T-helper 17 cell (primary cell): ENCODE data around the gene TFG. TPM values are rescaled to one million over a fixed set of nuclear protein-coding genes. Genes with fewer than 3 reads are reported as not detected.

Source experiments
- ATAC-seq: fragments of 150-1000 bp; cut with Tn5 transposase; 2 replicates; pipeline ENCODE4 v1.10.0; 2021; ENCODE audit warnings: mild to moderate bottlenecking, moderate library complexity
- DNase-seq, 3 donors: peaks; one replicate each; pipeline versions ENCODE4 v3.0.0 to v3.0.0-alpha.2; 2020 to 2021
- H3K9me3 ChIP-seq: one replicate; pipeline ENCODE4 v1.7.0; 2013; ENCODE audit warnings: low read length, mild to moderate bottlenecking; ENCODE audit not compliant: control insufficient read depth, poor library complexity, severe bottlenecking
- H3K27ac Mint-ChIP-seq: one replicate; pipeline ENCODE4 v1.8.0; 2022; ENCODE audit warnings: mild to moderate bottlenecking, moderate library complexity, mixed read lengths
- H3K27me3 Mint-ChIP-seq: one replicate; pipeline ENCODE4 v1.8.0; 2022; ENCODE audit warnings: mixed read lengths
- H3K36me3 Mint-ChIP-seq: one replicate; pipeline ENCODE4 v1.8.0; 2022; ENCODE audit warnings: low read depth, mixed read lengths
- H3K4me1 Mint-ChIP-seq: one replicate; pipeline ENCODE4 v1.8.0; 2022; ENCODE audit warnings: mild to moderate bottlenecking, mixed read lengths
- H3K4me3 Mint-ChIP-seq: one replicate; pipeline ENCODE4 v1.8.0; 2022; ENCODE audit warnings: mild to moderate bottlenecking, moderate library complexity, mixed read lengths
- total RNA-seq, 4 donors: library from RNA in 2 of 4; stranded (reverse) in 2 of 4; gene quantifications; one replicate each; pipeline ENCODE4 v1.2.3 and lab custom pipeline; 2022 to 2026

TFG gene
- total RNA-seq, 2 donors from 2014 or later = 59.2 to 60.4 TPM

DNA sequence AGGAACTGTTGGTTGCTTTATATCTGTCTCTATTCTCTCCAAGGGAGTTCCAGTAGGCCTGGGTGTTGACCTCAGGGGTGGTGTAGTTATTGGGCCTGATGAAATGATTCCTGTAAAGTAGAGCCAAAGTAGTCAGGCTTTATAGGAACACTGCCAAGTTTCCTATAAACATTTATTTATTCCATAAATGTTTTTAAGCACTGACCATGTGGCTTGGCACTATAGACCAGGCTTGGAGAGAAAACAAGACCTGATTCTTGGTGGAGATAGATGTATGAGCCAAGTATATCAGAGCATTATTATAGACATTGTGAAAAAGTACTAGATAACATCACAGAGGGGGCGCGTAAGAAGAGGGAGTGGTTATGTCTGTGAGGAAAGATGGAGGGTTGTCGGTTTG, 65.9 kb downstream of the TFG start:
- DNase-seq = no peak
- Mint-ChIP-seq H3K27ac (no peak overlapping the region), H3K27me3 (no peaks in the 10 kb centered on the region), H3K36me3 (no peaks in the 10 kb centered on the region), H3K4me3 (no peak overlapping the region), H3K4me1 (no peaks in the 10 kb centered on the region)
- H3K9me3 ChIP-seq = no peaks in the 10 kb centered on the region
- ATAC-seq = no peak

DNA sequence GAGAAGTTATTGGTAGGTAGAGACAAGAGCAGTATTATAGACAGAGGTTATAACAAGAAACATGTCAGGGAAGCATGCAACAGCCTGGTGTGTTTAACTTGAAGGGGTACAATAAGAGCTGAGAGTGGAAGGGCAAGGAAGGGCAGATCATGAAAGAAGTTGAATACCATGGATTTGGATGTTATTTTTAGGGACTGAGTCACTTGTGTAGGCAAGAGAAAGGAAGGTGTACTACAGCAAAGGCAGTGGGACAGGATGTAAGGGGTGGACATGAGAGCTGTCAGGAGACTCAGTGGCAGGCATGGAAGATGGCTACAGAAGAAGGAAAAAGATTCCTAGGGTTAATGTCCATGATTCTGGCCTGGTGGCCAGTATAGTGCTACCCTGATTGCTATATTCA, 66.4 kb downstream of the TFG start:
- no peaks in the 10 kb centered on the region for H3K27me3 Mint-ChIP-seq
- no peak for ATAC-seq
- no peak for DNase-seq
- no peak overlapping the region for H3K27ac Mint-ChIP-seq
- no peaks in the 10 kb centered on the region for H3K36me3 Mint-ChIP-seq
- no peaks in the 10 kb centered on the region for H3K9me3 ChIP-seq
- H3K4me1 Mint-ChIP-seq = no peaks in the 10 kb centered on the region
- no peak overlapping the region for H3K4me3 Mint-ChIP-seq

DNA sequence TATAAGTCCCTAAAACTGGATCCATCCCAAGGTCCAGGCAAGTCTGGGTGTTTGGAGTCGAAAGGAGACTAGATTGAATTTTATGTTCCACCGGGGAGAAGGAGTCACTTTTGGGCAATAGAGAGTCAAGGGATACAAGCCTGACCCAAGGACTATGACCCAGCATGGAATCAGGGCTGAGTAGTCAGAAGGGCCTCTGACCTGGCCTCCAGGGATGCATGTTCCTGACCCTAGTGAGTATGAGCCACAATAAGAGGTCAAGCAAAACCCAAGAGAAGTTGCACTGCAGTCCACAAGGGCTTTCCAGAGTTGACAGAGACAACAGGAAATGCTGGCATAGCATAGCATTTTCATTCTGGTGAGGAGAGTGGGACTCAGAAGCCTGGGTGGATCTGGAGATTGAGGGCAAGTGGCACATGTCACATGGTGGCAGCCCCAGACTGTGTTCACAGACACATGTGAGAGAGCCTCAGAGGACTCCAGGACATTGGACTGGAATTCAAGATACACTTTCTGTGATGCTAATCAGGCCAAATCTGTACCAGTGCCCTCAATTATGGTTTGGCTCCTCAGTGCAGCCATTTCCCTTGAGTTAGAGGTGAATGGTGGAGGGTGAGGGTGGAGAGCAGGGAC, 66.9 kb downstream of the TFG start:
- H3K4me1 Mint-ChIP-seq = no peaks in the 10 kb centered on the region
- DNase-seq = no peak
- no peak overlapping the region for H3K4me3 Mint-ChIP-seq
- no peak for ATAC-seq
- no peak overlapping the region for H3K27ac Mint-ChIP-seq
- no peaks in the 10 kb centered on the region for H3K27me3 Mint-ChIP-seq
- no peaks in the 10 kb centered on the region for H3K9me3 ChIP-seq
- H3K36me3 Mint-ChIP-seq = no peaks in the 10 kb centered on the region

DNA sequence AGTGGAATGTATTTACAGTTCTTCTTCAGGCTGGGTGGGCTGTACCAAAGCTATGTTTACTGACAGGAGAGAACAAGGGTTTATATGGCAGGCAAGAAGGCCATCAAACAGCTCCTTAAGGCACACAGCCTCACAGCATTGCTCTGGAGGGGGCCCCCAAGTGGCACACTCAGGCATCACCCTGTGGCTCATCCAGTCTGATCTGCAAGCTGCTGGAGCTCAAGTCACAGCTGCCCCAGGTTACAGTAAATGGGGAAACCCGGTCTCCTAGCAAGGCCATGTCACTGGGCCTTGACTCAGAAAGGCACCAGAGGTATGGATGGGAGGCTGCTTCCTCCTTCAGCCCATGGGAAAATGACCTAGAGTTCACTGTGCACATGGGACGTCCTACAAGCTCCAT, 67.5 kb downstream of the TFG start:
- Mint-ChIP-seq H3K27me3 (no peaks in the 10 kb centered on the region), H3K4me3 (no peak overlapping the region), H3K4me1 (no peaks in the 10 kb centered on the region), H3K36me3 (no peaks in the 10 kb centered on the region), H3K27ac (no peak overlapping the region)
- H3K9me3 ChIP-seq = no peaks in the 10 kb centered on the region
- ATAC-seq (no peak), DNase-seq (no peak)

DNA sequence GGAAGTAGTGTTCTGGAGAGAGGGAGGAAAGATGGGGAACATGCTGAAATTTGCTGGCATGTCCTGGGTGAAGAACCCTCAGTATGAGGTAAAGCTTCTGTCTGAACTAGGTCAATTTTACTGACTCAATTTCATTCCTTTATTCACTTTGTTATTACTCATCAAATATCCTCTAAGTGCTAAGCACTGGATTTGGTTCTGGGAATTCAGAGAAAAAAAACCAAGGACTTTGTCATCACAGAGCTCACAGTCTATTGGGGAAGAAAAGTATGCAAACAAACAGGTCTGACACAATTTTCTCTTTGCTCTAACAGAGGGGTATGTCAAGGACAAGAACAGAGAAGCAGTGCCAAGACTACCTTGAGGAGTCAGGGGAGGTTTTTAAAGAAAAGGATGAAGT, 68.0 kb downstream of the TFG start:
- ATAC-seq = no peak
- H3K27ac Mint-ChIP-seq = no peak overlapping the region
- no peaks in the 10 kb centered on the region for H3K9me3 ChIP-seq
- no peaks in the 10 kb centered on the region for H3K4me1 Mint-ChIP-seq
- DNase-seq = no peak
- H3K27me3 Mint-ChIP-seq = no peaks in the 10 kb centered on the region
- no peak overlapping the region for H3K4me3 Mint-ChIP-seq
- no peaks in the 10 kb centered on the region for H3K36me3 Mint-ChIP-seq

DNA sequence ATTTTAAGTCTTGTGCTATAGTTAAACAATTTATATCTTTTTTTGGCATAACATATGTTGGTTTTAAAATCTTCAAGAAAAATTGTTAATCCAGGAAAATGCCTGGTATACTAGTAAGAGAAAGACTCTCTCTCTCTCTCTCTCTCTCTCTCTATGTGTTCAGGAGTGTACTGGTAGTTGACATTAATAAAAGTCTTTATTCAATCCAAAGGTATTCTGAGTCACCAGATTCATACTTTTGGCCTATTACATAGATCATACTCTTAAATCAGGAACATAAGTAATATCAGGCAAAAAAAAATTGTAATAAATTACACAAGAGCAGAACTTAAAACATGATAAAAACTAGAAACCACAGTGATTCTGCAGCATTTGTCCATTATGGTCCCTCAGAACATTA, 70.2 kb downstream of the TFG start:
- DNase-seq (no peak), ATAC-seq (no peak)
- Mint-ChIP-seq H3K36me3 (no peaks in the 10 kb centered on the region), H3K4me3 (no peak overlapping the region), H3K27ac (no peak overlapping the region), H3K4me1 (no peaks in the 10 kb centered on the region), H3K27me3 (no peaks in the 10 kb centered on the region)
- no peaks in the 10 kb centered on the region for H3K9me3 ChIP-seq

DNA sequence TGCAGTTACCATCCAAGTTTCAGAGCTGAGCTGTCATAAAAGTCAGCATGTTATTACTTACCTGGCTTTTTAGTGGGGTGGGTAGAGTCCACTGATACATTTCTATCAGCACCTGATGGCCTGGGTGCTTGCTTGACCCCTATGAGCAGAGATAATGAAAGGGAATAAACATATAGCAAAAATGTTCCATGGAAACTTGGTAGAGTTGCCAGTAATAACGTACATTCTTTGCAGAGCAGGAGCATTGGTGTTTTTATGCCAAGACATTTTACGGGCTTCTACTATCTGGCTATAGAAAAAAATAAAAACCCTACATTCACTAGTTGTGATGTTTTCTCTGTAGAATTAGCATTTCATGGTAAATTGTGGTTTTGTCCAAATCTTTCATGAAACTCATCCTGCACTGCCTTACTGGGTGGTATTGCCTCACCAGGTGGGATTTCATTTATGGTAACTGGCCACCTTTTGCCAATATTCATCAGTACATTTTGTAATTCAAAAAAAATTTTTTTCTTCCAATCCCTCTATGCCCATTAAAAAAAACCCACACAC, 70.9 kb downstream of the TFG start:
- Mint-ChIP-seq H3K36me3 (no peaks in the 10 kb centered on the region), H3K27me3 (no peaks in the 10 kb centered on the region), H3K4me1 (no peaks in the 10 kb centered on the region), H3K4me3 (no peak overlapping the region), H3K27ac (no peak overlapping the region)
- no peak for ATAC-seq
- DNase-seq = no peak
- H3K9me3 ChIP-seq = no peaks in the 10 kb centered on the region

DNA sequence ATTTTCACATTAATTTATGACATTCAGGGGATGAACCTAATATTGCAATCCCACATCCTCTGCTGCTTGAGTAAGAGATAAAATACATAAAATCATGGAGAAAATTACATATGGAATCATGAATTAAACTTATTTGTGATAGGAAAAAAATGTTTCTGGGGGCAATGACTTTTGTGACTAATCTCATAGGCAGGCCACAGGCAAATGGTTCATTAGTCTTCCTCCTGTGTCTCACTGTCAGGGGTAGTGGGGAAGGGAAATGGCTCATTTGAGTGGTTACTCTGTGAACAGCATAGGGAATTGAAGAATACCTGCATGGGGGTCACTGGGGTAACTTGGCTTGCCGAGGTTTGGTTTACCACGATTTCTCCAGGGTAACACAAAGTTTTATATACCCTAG, 72.0 kb downstream of the TFG start:
- H3K9me3 ChIP-seq = no peaks in the 10 kb centered on the region
- no peaks in the 10 kb centered on the region for H3K4me1 Mint-ChIP-seq
- no peak for ATAC-seq
- H3K36me3 Mint-ChIP-seq = no peaks in the 10 kb centered on the region
- H3K27ac Mint-ChIP-seq = no peak overlapping the region
- DNase-seq = no peak
- no peak overlapping the region for H3K4me3 Mint-ChIP-seq
- H3K27me3 Mint-ChIP-seq = no peaks in the 10 kb centered on the region

DNA sequence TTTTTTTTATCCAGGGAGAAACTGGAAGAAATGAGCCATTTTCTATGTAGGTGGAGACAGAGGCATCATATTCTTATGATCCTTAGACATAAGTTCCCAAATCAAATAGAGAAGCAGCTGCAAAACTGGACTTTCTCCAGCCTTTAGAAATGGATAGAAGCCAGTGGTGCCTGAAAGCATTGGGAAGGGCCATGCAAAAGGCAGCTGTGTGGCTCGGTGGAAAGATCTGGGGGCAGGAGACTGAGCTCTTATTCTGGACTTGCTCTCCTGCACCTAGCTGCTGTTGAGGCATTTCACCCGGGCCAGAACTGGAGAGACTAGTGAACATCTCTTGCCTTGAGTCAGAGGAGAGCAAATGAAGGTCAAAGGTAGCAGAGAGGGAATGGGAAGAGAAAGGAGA, 73.1 kb downstream of the TFG start:
- H3K36me3 Mint-ChIP-seq = no peaks in the 10 kb centered on the region
- ATAC-seq (no peak), DNase-seq (no peak)
- H3K4me1 Mint-ChIP-seq = no peaks in the 10 kb centered on the region
- H3K9me3 ChIP-seq = no peaks in the 10 kb centered on the region
- no peak overlapping the region for H3K27ac Mint-ChIP-seq
- no peaks in the 10 kb centered on the region for H3K27me3 Mint-ChIP-seq
- no peak overlapping the region for H3K4me3 Mint-ChIP-seq

DNA sequence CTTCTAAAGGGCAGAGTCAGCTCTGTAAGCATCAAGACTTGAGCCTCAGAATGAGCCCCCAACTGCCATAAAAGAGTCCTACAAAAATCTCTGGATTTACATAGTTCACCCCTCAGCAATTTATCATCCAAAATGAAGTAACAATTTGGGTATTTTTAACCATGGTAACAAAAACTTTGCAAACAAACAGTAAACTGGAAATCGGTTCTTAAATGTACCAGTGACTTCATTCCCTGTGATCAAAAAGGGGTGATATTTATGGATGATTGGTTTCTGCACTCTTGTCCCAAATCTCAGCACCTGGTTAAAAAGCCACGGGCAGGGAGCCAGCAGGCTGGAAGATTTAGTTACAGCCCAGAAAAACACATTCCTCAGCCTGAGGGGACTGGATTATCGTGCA, 73.6 kb downstream of the TFG start:
- no peak for DNase-seq
- no peak overlapping the region for H3K27ac Mint-ChIP-seq
- H3K9me3 ChIP-seq = no peaks in the 10 kb centered on the region
- H3K36me3 Mint-ChIP-seq = no peaks in the 10 kb centered on the region
- H3K4me3 Mint-ChIP-seq = no peak overlapping the region
- no peaks in the 10 kb centered on the region for H3K4me1 Mint-ChIP-seq
- ATAC-seq = no peak
- H3K27me3 Mint-ChIP-seq = no peaks in the 10 kb centered on the region

DNA sequence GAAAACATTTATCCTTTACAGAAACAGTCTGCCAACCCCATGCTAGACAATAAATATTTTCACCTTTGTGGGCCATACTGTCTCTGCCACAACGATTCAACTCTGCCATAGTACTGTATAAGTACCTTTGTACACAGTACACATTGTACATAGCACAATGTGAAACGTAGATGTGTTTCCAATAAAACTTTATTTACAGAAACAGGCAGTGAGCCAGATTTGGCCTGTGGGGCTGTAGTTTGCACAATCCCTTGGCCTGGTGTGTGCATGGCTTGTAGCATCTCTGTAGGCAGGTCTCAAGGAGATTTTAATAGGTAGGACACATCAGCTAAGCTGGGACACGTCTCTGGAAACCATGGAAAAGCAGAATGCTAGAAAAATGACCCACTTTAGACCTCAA, 74.3 kb downstream of the TFG start:
- Mint-ChIP-seq H3K27me3 (no peaks in the 10 kb centered on the region), H3K4me3 (no peak overlapping the region), H3K4me1 (no peaks in the 10 kb centered on the region), H3K27ac (no peak overlapping the region), H3K36me3 (no peaks in the 10 kb centered on the region)
- no peak for ATAC-seq
- H3K9me3 ChIP-seq = no peaks in the 10 kb centered on the region
- no peak for DNase-seq

DNA sequence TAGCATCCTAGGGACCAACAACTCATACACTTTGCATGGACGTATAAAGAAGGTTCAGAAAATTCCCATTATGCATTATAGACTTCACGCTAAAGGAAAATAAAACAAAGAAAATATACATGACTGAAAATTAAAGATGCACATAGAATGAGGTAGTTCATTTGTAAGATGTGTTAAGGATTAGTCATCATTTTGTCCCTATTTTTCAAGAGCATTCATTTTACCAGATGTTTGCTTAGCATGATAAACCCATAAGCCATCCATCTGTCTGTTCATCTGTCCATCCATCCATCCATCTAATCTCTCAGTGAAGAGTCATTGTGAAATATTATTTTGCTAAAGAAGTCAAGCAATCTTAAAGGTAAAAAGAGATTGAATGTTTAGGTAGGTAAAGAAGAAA, 80.3 kb downstream of the TFG start:
- ATAC-seq = no peak
- H3K27ac Mint-ChIP-seq = no peak overlapping the region
- H3K4me3 Mint-ChIP-seq = no peak overlapping the region
- H3K36me3 Mint-ChIP-seq = no peaks in the 10 kb centered on the region
- H3K4me1 Mint-ChIP-seq = no peaks in the 10 kb centered on the region
- no peaks in the 10 kb centered on the region for H3K9me3 ChIP-seq
- H3K27me3 Mint-ChIP-seq = peaks cover 8% of the 10 kb centered on the region
- no peak for DNase-seq

DNA sequence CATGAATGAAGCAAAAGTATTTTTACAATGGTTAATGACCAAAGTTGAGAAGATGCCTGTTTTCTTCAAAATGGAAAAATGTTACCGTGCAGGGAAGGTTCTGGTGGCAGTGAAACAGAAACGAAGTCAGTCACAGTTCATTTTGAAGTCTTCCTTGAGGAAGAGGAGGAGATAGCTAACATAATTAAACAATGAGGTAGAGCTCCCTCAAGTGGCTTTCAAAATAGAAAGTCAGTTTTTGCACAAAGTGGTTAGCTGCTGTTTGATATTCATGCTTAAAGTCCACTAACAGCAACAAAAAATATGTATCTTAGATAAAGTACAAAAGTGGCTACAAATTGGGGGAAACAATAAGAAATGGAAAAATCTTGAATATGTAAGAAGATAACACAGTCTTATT, 87.3 kb downstream of the TFG start:
- Mint-ChIP-seq H3K4me1 (peaks cover 6% of the 10 kb centered on the region), H3K4me3 (no peak overlapping the region), H3K27me3 (peaks cover 8% of the 10 kb centered on the region), H3K36me3 (no peaks in the 10 kb centered on the region), H3K27ac (peak overlapping the region; percentile 19)
- ATAC-seq (no peak), DNase-seq (no peak)
- H3K9me3 ChIP-seq = no peaks in the 10 kb centered on the region

DNA sequence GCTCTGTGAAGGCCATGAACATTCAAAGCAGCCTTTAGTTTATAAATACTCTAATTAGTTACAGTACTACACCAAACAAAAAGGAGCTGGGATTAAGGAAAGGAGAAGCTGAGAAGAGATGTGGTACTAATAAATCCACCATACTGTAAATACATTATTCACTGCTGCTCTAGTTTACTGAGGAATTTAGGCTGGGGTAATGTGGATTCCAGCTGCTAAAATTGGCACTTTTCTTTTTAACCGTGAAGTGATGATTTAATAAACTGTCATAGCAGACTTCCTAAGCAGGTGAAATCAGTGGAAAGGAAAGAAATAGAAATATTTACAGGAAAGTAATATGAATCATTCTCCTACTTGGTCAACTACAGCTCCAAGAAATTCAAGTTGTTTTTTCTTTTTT, 88.7 kb downstream of the TFG start:
- no peak for DNase-seq
- peaks cover 6% of the 10 kb centered on the region for H3K4me1 Mint-ChIP-seq
- H3K27ac Mint-ChIP-seq = no peak overlapping the region

More for the DNA sequence above, 88.7 kb downstream of the TFG start:
- no peak for ATAC-seq
- no peaks in the 10 kb centered on the region for H3K36me3 Mint-ChIP-seq
- H3K27me3 Mint-ChIP-seq = no peaks in the 10 kb centered on the region
- no peak overlapping the region for H3K4me3 Mint-ChIP-seq
- H3K9me3 ChIP-seq = no peaks in the 10 kb centered on the region
